ENCODE data around the gene KCNQ5.

DNA sequence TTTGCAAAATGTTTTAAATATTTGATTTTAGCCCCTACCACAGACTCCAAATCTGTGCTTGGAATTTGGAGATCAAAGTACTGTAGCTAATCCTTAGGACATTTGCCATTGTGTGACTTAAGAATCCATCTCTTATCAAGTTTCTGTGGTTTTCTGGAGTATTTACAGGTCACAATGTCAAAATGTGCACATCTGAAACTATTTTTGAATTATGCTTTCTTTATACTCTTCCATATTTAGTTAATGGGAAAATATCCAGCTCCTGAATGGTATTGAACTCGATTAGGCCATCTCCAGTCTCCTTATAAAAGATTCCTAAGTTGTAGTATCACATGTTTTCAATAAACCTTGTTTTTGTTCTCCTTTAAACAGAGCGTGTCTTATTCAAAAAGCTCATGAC is 441.0 kb downstream of the KCNQ5 start:
- TF ChIP-seq, protein P1, sequence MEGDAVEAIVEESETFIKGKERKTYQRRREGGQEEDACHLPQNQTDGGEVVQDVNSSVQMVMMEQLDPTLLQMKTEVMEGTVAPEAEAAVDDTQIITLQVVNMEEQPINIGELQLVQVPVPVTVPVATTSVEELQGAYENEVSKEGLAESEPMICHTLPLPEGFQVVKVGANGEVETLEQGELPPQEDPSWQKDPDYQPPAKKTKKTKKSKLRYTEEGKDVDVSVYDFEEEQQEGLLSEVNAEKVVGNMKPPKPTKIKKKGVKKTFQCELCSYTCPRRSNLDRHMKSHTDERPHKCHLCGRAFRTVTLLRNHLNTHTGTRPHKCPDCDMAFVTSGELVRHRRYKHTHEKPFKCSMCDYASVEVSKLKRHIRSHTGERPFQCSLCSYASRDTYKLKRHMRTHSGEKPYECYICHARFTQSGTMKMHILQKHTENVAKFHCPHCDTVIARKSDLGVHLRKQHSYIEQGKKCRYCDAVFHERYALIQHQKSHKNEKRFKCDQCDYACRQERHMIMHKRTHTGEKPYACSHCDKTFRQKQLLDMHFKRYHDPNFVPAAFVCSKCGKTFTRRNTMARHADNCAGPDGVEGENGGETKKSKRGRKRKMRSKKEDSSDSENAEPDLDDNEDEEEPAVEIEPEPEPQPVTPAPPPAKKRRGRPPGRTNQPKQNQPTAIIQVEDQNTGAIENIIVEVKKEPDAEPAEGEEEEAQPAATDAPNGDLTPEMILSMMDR (IDR thresholded peaks at IDR 0.05), result no peak
- TF ChIP-seq POLR2A (IDR thresholded peaks at IDR 0.05), result no peak
